Measurements from ENCODE around the gene MYH14. TPM values are rescaled to one million over a fixed set of nuclear protein-coding genes. Genes with fewer than 3 reads are reported as not detected.
A peak's percentile ranks its signal among the peaks of the same experiment; 100 is the strongest.

MYH14 gene
- polyA plus RNA-seq, 1 of the 3 experiments (the other 2 are of a cell fraction) = 0.02 TPM

- Histone ChIP-seq H3F3A (replicated peaks; ENCODE audit: insufficient read depth) (peaks cover 9% of the 10 kb centered on the region), H3K4me2 (peak overlapping the region; percentile 59; the same call in 1 of the 2 replicates), H3K9me2 (no peaks in the 10 kb centered on the region), H3K4me3 (ENCODE audit: low read depth in 2 of 2, low read length in 1 of 2) (peak overlapping the region in 1 of 2 experiments; percentile 37; a peak in 1 of 4 replicates), H2AFZ (ENCODE audit: low read depth) (no peak overlapping the region), H3K79me2 (ENCODE audit: insufficient read depth) (no peaks in the 10 kb centered on the region), H3K27ac (ENCODE audit: low read depth in 2 of 2, low read length in 1 of 2) (peak overlapping the region in 1 of 2 experiments; percentile 50; a peak in 2 of 4 replicates), H3K27me3 (ENCODE audit: insufficient read depth) (peaks cover 16% of the 10 kb centered on the region; the same call in 1 of the 2 replicates), H3K9me3 (no peaks in the 10 kb centered on the region), H3K9ac (no peak overlapping the region), H3K36me3 (replicated peaks in 1 of 2; ENCODE audit: control insufficient read depth in 1 of 2, insufficient read depth in 2 of 2, low read length in 1 of 2) (no peaks in the 10 kb centered on the region), H3K4me1 (ENCODE audit: control insufficient read depth in 1 of 2, insufficient read depth in 2 of 2, low read depth in 1 of 2, low read length in 1 of 2) (peaks cover 0 to 28% of the 10 kb centered on the region in 2 experiments; a peak in 1 of 4 replicates), H4K20me1 (ENCODE audit: insufficient read depth) (0 out of 2 replicates have a peak, but pooled peaks cover 3% of the 10 kb centered on the region)
- CTCF ChIA-PET = interaction anchor here (1.2 to 2.4 kb wide), 3 partner anchors 10 to 73 kb away, joined by 3 to 8 read pairs (median 6); no protein-coding TSS in a partner anchor
- DNase-seq = peak; percentile 100
- 4% methylated on average over 8 of the region's 48 CpGs for WGBS (ENCODE audit: low lambda C conversion rate)
- TF ChIP-seq CHD2 (IDR thresholded peaks at IDR 0.05; ENCODE audit: low read length, partially characterized antibody) = peak; percentile 35
- 0 out of 2 replicates have a peak, but pooled peaks have one; percentile 3 for TF ChIP-seq MXI1 (IDR thresholded peaks at IDR 0.05; ENCODE audit: low read depth, low read length)
- TF ChIP-seq, protein P1, sequence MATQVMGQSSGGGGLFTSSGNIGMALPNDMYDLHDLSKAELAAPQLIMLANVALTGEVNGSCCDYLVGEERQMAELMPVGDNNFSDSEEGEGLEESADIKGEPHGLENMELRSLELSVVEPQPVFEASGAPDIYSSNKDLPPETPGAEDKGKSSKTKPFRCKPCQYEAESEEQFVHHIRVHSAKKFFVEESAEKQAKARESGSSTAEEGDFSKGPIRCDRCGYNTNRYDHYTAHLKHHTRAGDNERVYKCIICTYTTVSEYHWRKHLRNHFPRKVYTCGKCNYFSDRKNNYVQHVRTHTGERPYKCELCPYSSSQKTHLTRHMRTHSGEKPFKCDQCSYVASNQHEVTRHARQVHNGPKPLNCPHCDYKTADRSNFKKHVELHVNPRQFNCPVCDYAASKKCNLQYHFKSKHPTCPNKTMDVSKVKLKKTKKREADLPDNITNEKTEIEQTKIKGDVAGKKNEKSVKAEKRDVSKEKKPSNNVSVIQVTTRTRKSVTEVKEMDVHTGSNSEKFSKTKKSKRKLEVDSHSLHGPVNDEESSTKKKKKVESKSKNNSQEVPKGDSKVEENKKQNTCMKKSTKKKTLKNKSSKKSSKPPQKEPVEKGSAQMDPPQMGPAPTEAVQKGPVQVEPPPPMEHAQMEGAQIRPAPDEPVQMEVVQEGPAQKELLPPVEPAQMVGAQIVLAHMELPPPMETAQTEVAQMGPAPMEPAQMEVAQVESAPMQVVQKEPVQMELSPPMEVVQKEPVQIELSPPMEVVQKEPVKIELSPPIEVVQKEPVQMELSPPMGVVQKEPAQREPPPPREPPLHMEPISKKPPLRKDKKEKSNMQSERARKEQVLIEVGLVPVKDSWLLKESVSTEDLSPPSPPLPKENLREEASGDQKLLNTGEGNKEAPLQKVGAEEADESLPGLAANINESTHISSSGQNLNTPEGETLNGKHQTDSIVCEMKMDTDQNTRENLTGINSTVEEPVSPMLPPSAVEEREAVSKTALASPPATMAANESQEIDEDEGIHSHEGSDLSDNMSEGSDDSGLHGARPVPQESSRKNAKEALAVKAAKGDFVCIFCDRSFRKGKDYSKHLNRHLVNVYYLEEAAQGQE (IDR thresholded peaks at IDR 0.05; ENCODE audit: low read depth, low read length) = peak; percentile 99
- TF ChIP-seq NRF1 (IDR thresholded peaks at IDR 0.05; ENCODE audit: low read depth, low read length) = peak; percentile 91
- TF ChIP-seq FOSL2 (IDR thresholded peaks at IDR 0.05; ENCODE audit: borderline replicate concordance, low read depth) = no peak
- POLR2A ChIA-PET = interaction anchor here (1.1 to 1.3 kb wide), 2 partner anchors 10 to 31 kb away, joined by 3 to 13 read pairs; no protein-coding TSS in a partner anchor
These were observed 122.1 kb downstream of the MYH14 start for GRCh38 chr19:50325310-50326100.

DNA sequence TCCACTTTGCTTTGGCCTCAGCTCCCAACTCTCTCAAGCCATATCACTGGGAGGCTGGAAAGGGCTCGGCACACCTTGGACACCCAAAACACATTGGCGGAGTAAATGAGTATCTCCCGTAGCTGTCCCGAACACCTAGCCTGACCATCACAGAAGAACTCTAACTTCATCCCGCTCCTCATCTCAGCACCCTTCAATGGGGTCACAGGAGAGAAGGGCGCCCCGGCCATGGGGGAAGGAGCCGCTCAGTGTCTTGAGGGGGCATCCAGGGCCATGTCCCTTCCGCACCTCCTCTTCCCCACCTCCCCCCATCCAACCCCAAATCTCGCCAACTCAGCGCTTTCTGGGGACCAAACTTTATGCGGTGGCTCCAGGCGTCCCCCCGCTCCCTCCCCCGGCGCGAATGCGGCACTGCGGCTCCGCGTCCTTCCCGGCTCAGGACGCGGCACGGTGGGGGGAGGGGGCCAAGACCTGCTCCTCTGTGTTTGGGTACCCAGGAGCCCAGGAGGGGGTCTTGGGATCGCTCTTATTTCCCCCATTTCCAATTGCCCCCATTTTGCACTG is 122.8 kb downstream of the MYH14 start:
- H3K79me2 ChIP-seq (ENCODE audit: insufficient read depth) = no peaks in the 10 kb centered on the region
- 2% methylated on average over 11 of the region's 26 CpGs for WGBS (ENCODE audit: low lambda C conversion rate)
- peak overlapping the region; percentile 59; the same call in 1 of the 2 replicates for H3K4me2 ChIP-seq
- H3K9me3 ChIP-seq = no peaks in the 10 kb centered on the region
- ChIA-PET POLR2A (interaction anchor here (1.1 to 1.3 kb wide), 2 partner anchors 10 to 31 kb away, joined by 3 to 13 read pairs; no protein-coding TSS in a partner anchor), CTCF (interaction anchor here (1.2 to 2.4 kb wide), 3 partner anchors 10 to 74 kb away, joined by 3 to 8 read pairs (median 6); no protein-coding TSS in a partner anchor)
- peaks cover 9% of the 10 kb centered on the region for H3F3A ChIP-seq (replicated peaks; ENCODE audit: insufficient read depth)
- peaks cover 0 to 29% of the 10 kb centered on the region in 2 experiments; a peak in 1 of 4 replicates for H3K4me1 ChIP-seq (ENCODE audit: control insufficient read depth in 1 of 2, insufficient read depth in 2 of 2, low read depth in 1 of 2, low read length in 1 of 2)
- no peaks in the 10 kb centered on the region for H3K9me2 ChIP-seq
- no peak for DNase-seq
- H3K27ac ChIP-seq (ENCODE audit: low read depth in 2 of 2, low read length in 1 of 2) = no peak overlapping the region
- 0 out of 2 replicates have a peak, but pooled peaks cover 3% of the 10 kb centered on the region for H4K20me1 ChIP-seq (ENCODE audit: insufficient read depth)
- no peak overlapping the region for H3K9ac ChIP-seq
- H3K27me3 ChIP-seq (ENCODE audit: insufficient read depth) = peaks cover 16% of the 10 kb centered on the region; the same call in 1 of the 2 replicates
- peak overlapping the region in 1 of 2 experiments; percentile 37; a peak in 1 of 4 replicates for H3K4me3 ChIP-seq (ENCODE audit: low read depth in 2 of 2, low read length in 1 of 2)
- H3K36me3 ChIP-seq (replicated peaks in 1 of 2; ENCODE audit: control insufficient read depth in 1 of 2, insufficient read depth in 2 of 2, low read length in 1 of 2) = no peaks in the 10 kb centered on the region
- H2AFZ ChIP-seq (ENCODE audit: low read depth) = no peak overlapping the region
- TF ChIP-seq ZBTB33 (IDR thresholded peaks at IDR 0.05; ENCODE audit: borderline replicate concordance, low read depth) = no peak
- no peak for TF ChIP-seq FOSL2 (IDR thresholded peaks at IDR 0.05; ENCODE audit: borderline replicate concordance, low read depth)
- no peak for TF ChIP-seq USF2 (IDR thresholded peaks at IDR 0.05; ENCODE audit: borderline replicate concordance, low read depth, low read length)
- TF ChIP-seq MEF2A (IDR thresholded peaks at IDR 0.05; ENCODE audit: borderline replicate concordance, low read depth) = no peak
- no peak for TF ChIP-seq EP300 (IDR thresholded peaks at IDR 0.05; ENCODE audit: borderline replicate concordance in 1 of 2, low read depth in 1 of 2, low read length in 1 of 2)
- TF ChIP-seq SIN3A (IDR thresholded peaks at IDR 0.05; ENCODE audit: borderline replicate concordance, low read depth, low read length) = no peak
- TF ChIP-seq GATA2 (CRISPR knock-in tag; IDR thresholded peaks at IDR 0.05) = no peak
- no peak for TF ChIP-seq PBX3 (IDR thresholded peaks at IDR 0.05)
- TF ChIP-seq MAX (IDR thresholded peaks at IDR 0.05; ENCODE audit: low read depth) = no peak

Measured in SK-N-SH (cell line).